HCT116 (cell line): ENCODE results near the gene DAPK2. TPM values are rescaled to one million over a fixed set of nuclear protein-coding genes. Genes with fewer than 3 reads are reported as not detected.

ENCODE experiments used
- ATAC-seq: fragments of 200-7000 bp; cut with Tn5 transposase; 2 replicates; pipeline ENCODE4 v1.9.1; 2020; ENCODE audit warnings: mild to moderate bottlenecking, moderate library complexity
- BruUV-seq: library from RNA; stranded (reverse); fragments of 400-500 nt; replicated peaks from 2 replicates; lab custom pipeline; 2021; lab: Mats Ljungman, UMichigan
- CTCF ChIA-PET: fragments of 300-600 bp; sonication (Branson Sonifier 250); formaldehyde crosslinking; loops from one replicate; lab custom pipeline; 2021; ENCODE audit warnings: antibody characterized with exemption; lab: Charles Lee
- POLR2A ChIA-PET: fragments of 300-600, 350-600 bp; sonication (Branson Sonifier 250); formaldehyde crosslinking; loops from one replicate; lab custom pipeline; 2021; ENCODE audit warnings: antibody characterized with exemption; lab: Charles Lee
- RAD21 ChIA-PET, 2 experiments: fragments of 300-600 bp; sonication (Branson Sonifier 250); formaldehyde crosslinking; loops; one replicate each; lab custom pipeline; 2023; ENCODE audit warnings: low total read pairs in 2 of 2; ENCODE audit not compliant: uncharacterized antibody in 2 of 2, unreplicated experiment in 2 of 2, low non-redundant PET in 1 of 2; lab: Charles Lee
- DNase-seq: peaks from one replicate; pipeline ENCODE4 v3.0.0-alpha.2; 2010; ENCODE audit warnings: low read depth, low spot score
- H2AFZ ChIP-seq: fragments of 200-600 bp; shearing (Covaris generic), sonication (generic); 2 replicates; pipeline ENCODE4 v1.6.1; 2017; ENCODE audit warnings: low read depth, mixed run types, mixed read lengths, antibody characterized with exemption, low read length; ENCODE audit not compliant: poor library complexity, severe bottlenecking
- H3K27ac ChIP-seq: 2 replicates; pipeline ENCODE4 v1.5.1; 2012; ENCODE audit warnings: low read depth, low read length
- H3K27me3 ChIP-seq: fragments of 200-600 bp; sonication (generic); 2 replicates; pipeline ENCODE4 v1.6.1; 2016; ENCODE audit warnings: mixed run types, low read length, mixed read lengths; ENCODE audit not compliant: insufficient read depth
- H3K36me3 ChIP-seq, 2 experiments: fragments of 200-500 bp in 1 of 2; fragments of 200-600 bp in 1 of 2; sonication (Bioruptor generic) in 1 of 2; sonication (generic) in 1 of 2; 2 replicates each; pipeline versions ENCODE4 v1.5.1 to v1.6.1; 2014 to 2016; ENCODE audit warnings: low read length in 2 of 2, inconsistent platforms in 1 of 2, mixed read lengths in 1 of 2, mixed run types in 1 of 2; ENCODE audit not compliant: insufficient read depth in 2 of 2, control insufficient read depth in 1 of 2
- H3K4me1 ChIP-seq, 2 experiments: fragments of 200-600 bp in 1 of 2; sonication (generic) in 1 of 2; 2 replicates each; pipeline versions ENCODE4 v1.5.1 to v1.6.1; 2012 to 2017; ENCODE audit warnings: low read length in 2 of 2, inconsistent platforms in 1 of 2, mild to moderate bottlenecking in 1 of 2, mixed read lengths in 1 of 2, mixed run types in 1 of 2, moderate library complexity in 1 of 2; ENCODE audit not compliant: insufficient read depth in 2 of 2, control insufficient read depth in 1 of 2
- H3K4me2 ChIP-seq: fragments of 200-600 bp; sonication (generic); 2 replicates; pipeline ENCODE4 v1.6.1; 2017; ENCODE audit warnings: mixed run types, low read length, mixed read lengths
- H3K4me3 ChIP-seq, 2 experiments: fragments of 200-600 bp in 1 of 2; sonication (generic) in 1 of 2; replicated peaks in 1 of 2; 2 replicates each; pipeline ENCODE4 v1.5.1; 2011 to 2016; ENCODE audit warnings: low read length in 2 of 2, control low read depth in 1 of 2, low read depth in 1 of 2, mild to moderate bottlenecking in 1 of 2, mixed read lengths in 1 of 2, mixed run types in 1 of 2
- H3K79me2 ChIP-seq: fragments of 200-600 bp; sonication (generic); 2 replicates; pipeline ENCODE4 v1.6.1; 2017; ENCODE audit warnings: mild to moderate bottlenecking, mixed run types, low read length, moderate library complexity, mixed read lengths; ENCODE audit not compliant: insufficient read depth
- H3K9ac ChIP-seq: fragments of 200-600 bp; sonication (generic); 2 replicates; pipeline ENCODE4 v1.6.1; 2016; ENCODE audit warnings: low read length, mixed read lengths
- H3K9me2 ChIP-seq: fragments of 200-600 bp; sonication (generic), shearing (Covaris generic); 2 replicates; pipeline ENCODE4 v1.6.1; 2017; ENCODE audit warnings: mixed run types, mild to moderate bottlenecking, moderate library complexity; ENCODE audit not compliant: insufficient read depth
- H3K9me3 ChIP-seq, 2 experiments: fragments of 200-500 bp in 1 of 2; fragments of 200-600 bp in 1 of 2; sonication (Bioruptor generic) in 1 of 2; sonication (generic) in 1 of 2; 2 replicates each; pipeline ENCODE4 v1.6.1; 2014 to 2017; ENCODE audit warnings: low read length in 2 of 2, mixed read lengths in 2 of 2, inconsistent platforms in 1 of 2, low read depth in 1 of 2, mild to moderate bottlenecking in 1 of 2, mixed run types in 1 of 2, moderate library complexity in 1 of 2; ENCODE audit not compliant: control insufficient read depth in 1 of 2, insufficient read depth in 1 of 2
- H4K20me1 ChIP-seq: fragments of 200-600 bp; sonication (generic), shearing (Covaris generic); 2 replicates; pipeline ENCODE4 v1.6.1; 2017; ENCODE audit warnings: mixed run types, mild to moderate bottlenecking, moderate library complexity; ENCODE audit not compliant: insufficient read depth
- CBX3 ChIP-seq: IDR thresholded peaks from 2 replicates; pipeline ENCODE4 v1.6.1; 2012; ENCODE audit warnings: low read depth
- CEBPB ChIP-seq: IDR thresholded peaks from 2 replicates; pipeline ENCODE4 v1.6.1; 2012; ENCODE audit warnings: low read depth
- EZH2 ChIP-seq: fragments of 200-600 bp; sonication (generic); IDR thresholded peaks from 2 replicates; pipeline ENCODE4 v1.6.1; 2017; ENCODE audit warnings: antibody characterized with exemption, mixed run types
- EZH2phosphoT487 ChIP-seq: fragments of 200-600 bp; IDR thresholded peaks from 2 replicates; pipeline ENCODE4 v1.6.1; 2018; ENCODE audit warnings: antibody characterized with exemption, borderline replicate concordance
- POLR2AphosphoS5 ChIP-seq: IDR thresholded peaks from 2 replicates; pipeline ENCODE4 v1.6.1; 2011; ENCODE audit warnings: mild to moderate bottlenecking, low read depth, low read length, moderate library complexity
- TCF7L2 ChIP-seq: IDR thresholded peaks from 2 replicates; pipeline ENCODE4 v1.7.0; 2011; ENCODE audit warnings: borderline replicate concordance, inconsistent platforms; ENCODE audit not compliant: insufficient read depth, insufficient read length; ENCODE audit errors: extremely low read depth
- ZFX ChIP-seq: fragments of 450-650 bp; IDR thresholded peaks from 2 replicates; pipeline ENCODE4 v1.6.1; 2017
- intact Hi-C: fragments of 100-400 bp; cut with micrococcal nuclease; formaldehyde crosslinking; loops from 2 replicates; pipeline ENCODE4 v1.10.0; 2022
- total RNA-seq: library from RNA; stranded (reverse); gene quantifications from one replicate; pipeline ENCODE4 v1.2.1, GENCODE V29; 2021; ENCODE audit not compliant: unreplicated experiment
- TF ChIP-seq, protein P1 (sequence below): IDR thresholded peaks from 2 replicates; pipeline ENCODE4 v1.6.1; 2012

Gene DAPK2
- total RNA-seq, 1 experiment from 2014 or later = 4.8 TPM

DNA sequence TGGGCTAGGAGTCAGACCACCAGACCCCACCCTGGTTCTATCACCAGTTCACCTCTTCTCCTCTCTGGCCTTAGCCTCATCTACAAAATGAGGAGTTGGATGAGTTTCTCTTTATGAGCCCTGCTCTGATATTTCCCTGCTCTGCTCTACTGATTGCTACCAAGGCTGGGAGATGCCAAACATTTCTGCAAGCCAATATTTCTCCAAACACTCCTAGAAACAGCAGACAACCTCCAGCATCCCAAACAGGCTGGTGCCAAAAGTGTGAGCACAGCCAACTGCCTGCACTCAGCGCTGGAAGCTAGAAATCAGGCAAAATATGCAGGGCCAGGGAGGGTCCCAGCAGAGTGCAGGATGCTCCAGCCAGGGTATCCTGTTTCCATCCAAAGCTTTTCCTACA lies 10.8 kb downstream of the DAPK2 start:
- no TSS peak for BruUV-seq
- RAD21 ChIA-PET = no interaction called here
- no peaks in the 10 kb centered on the region for H4K20me1 ChIP-seq
- no peaks in the 10 kb centered on the region for H3K9me3 ChIP-seq
- no peak overlapping the region for H3K9ac ChIP-seq
- no peak for TF ChIP-seq CEBPB
- TF ChIP-seq, protein P1, sequence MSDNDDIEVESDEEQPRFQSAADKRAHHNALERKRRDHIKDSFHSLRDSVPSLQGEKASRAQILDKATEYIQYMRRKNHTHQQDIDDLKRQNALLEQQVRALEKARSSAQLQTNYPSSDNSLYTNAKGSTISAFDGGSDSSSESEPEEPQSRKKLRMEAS = no peak
- TF ChIP-seq TCF7L2 = no peak
- no peak for TF ChIP-seq ZFX
- TF ChIP-seq EZH2phosphoT487 = no peak
- no peak for TF ChIP-seq POLR2AphosphoS5
- no peak overlapping the region for H3K4me3 ChIP-seq
- CTCF ChIA-PET = no interaction called here
- H2AFZ ChIP-seq = no peak overlapping the region
- no peaks in the 10 kb centered on the region for H3K36me3 ChIP-seq
- no peaks in the 10 kb centered on the region for H3K79me2 ChIP-seq
- H3K27me3 ChIP-seq = no peaks in the 10 kb centered on the region
- no peaks in the 10 kb centered on the region for H3K9me2 ChIP-seq
- no peak overlapping the region for H3K4me2 ChIP-seq
- ATAC-seq (no peak), DNase-seq (no peak)
- H3K27ac ChIP-seq = no peak overlapping the region
- intact Hi-C loops = no loop called here
- POLR2A ChIA-PET = no interaction called here
- H3K4me1 ChIP-seq = no peaks in the 10 kb centered on the region

DNA sequence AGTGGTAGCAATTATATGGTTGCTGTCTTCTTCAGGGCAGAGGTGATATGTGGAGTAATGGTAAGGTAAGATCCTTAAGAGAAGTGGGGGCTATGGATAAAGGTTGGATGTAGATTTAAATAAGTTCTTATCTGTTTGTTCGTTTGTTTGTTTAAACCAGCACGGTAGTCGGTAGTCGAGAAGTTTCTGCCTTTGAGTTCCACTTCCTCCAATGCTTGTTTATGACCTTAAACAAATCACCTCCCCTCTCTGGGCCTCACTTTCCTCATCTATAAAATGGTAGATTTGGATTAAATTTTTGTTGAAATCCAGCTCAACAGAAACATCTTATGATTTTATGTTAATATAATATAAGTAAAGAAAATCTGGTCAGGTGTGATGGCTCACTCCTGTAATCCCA lies 11.8 kb downstream of the DAPK2 start:
- H3K9ac ChIP-seq = no peak overlapping the region
- no peaks in the 10 kb centered on the region for H3K9me2 ChIP-seq
- no peaks in the 10 kb centered on the region for H4K20me1 ChIP-seq
- TF ChIP-seq EZH2 = no peak
- TF ChIP-seq EZH2phosphoT487 = no peak
- no peak for TF ChIP-seq CBX3
- no peaks in the 10 kb centered on the region for H3K27me3 ChIP-seq
- no peaks in the 10 kb centered on the region for H3K4me1 ChIP-seq
- ChIA-PET CTCF (no interaction called here), POLR2A (no interaction called here), RAD21 (no interaction called here)
- no TSS peak for BruUV-seq
- no peaks in the 10 kb centered on the region for H3K36me3 ChIP-seq
- H3K9me3 ChIP-seq = no peaks in the 10 kb centered on the region
- intact Hi-C loops = no loop called here
- ATAC-seq (no peak), DNase-seq (no peak)
- no peaks in the 10 kb centered on the region for H3K79me2 ChIP-seq
- no peak overlapping the region for H3K27ac ChIP-seq
- no peak overlapping the region for H3K4me2 ChIP-seq
- no peak overlapping the region for H3K4me3 ChIP-seq
- H2AFZ ChIP-seq = no peak overlapping the region
